HepG2 (cell line): ENCODE data around the gene NOS1AP. TPM values are rescaled to one million over a fixed set of nuclear protein-coding genes. Genes with fewer than 3 reads are reported as not detected.

Source experiments
- ATF7 ChIP-seq, 2 experiments: fragments of 450-650 bp in 1 of 2; sonication (generic) in 1 of 2; formaldehyde crosslinking in 1 of 2; IDR thresholded peaks; 2 replicates each; pipeline versions ENCODE4 v1.4.0 to v1.6.1; 2016 to 2020; ENCODE audit warnings: antibody characterized with exemption in 1 of 2, mild to moderate bottlenecking in 1 of 2, missing genetic modification reagents in 1 of 2
- BCL6 ChIP-seq: IDR thresholded peaks from 2 replicates; pipeline ENCODE4 v1.6.1; 2016; ENCODE audit warnings: missing genetic modification reagents, missing compliant biosample characterization
- EP300 ChIP-seq, 3 experiments: sonication (generic) in 1 of 3; formaldehyde crosslinking in 1 of 3; IDR thresholded peaks; 2 replicates each; pipeline versions ENCODE4 v1.5.1 to v1.6.1; 2011 to 2020; ENCODE audit warnings: low read depth in 2 of 3, low read length in 2 of 3, borderline replicate concordance in 1 of 3, improper control_type of control experiment in 1 of 3, mild to moderate bottlenecking in 1 of 3, missing genetic modification reagents in 1 of 3, moderate library complexity in 1 of 3
- FOXC1 ChIP-seq: sonication (generic); formaldehyde crosslinking; IDR thresholded peaks from 2 replicates; pipeline ENCODE4 v1.8.0; 2022; ENCODE audit warnings: mild to moderate bottlenecking, missing genetic modification reagents, borderline replicate concordance
- HMG20B ChIP-seq: conservative IDR thresholded peaks from 2 replicates; pipeline ENCODE4 v1.6.1; 2016; ENCODE audit warnings: missing genetic modification reagents, missing compliant biosample characterization
- HNF1A ChIP-seq, 2 experiments: sonication (generic) in 1 of 2; formaldehyde crosslinking in 1 of 2; IDR thresholded peaks; 2 replicates each; pipeline versions ENCODE4 v1.4.0 to v1.6.1; 2016 to 2020; ENCODE audit warnings: borderline replicate concordance in 1 of 2, low read depth in 1 of 2, mild to moderate bottlenecking in 1 of 2, missing genetic modification reagents in 1 of 2
- HOXA5 ChIP-seq: sonication (generic); formaldehyde crosslinking; IDR thresholded peaks from 2 replicates; pipeline ENCODE4 v1.4.0; 2020; ENCODE audit warnings: missing genetic modification reagents
- NFKBIZ ChIP-seq: IDR thresholded peaks from 2 replicates; pipeline ENCODE4 v1.6.1; 2018; ENCODE audit warnings: missing genetic modification reagents, missing compliant biosample characterization
- RXRB ChIP-seq: IDR thresholded peaks from 2 replicates; pipeline ENCODE4 v1.6.1; 2016; ENCODE audit warnings: borderline replicate concordance, missing genetic modification reagents, missing compliant biosample characterization
- ZBTB7B ChIP-seq: sonication (generic); formaldehyde crosslinking; IDR thresholded peaks from 2 replicates; pipeline ENCODE4 v1.4.0; 2020; ENCODE audit warnings: missing genetic modification reagents
- ZFP36L1 ChIP-seq: sonication (generic); formaldehyde crosslinking; IDR thresholded peaks from 2 replicates; pipeline ENCODE4 v1.8.0; 2022; ENCODE audit warnings: mild to moderate bottlenecking, missing genetic modification reagents, moderate library complexity
- ZNF12 ChIP-seq: sonication (generic); formaldehyde crosslinking; IDR thresholded peaks from 2 replicates; pipeline ENCODE4 v1.5.0; 2020; ENCODE audit warnings: missing genetic modification reagents
- ZNF276 ChIP-seq: sonication (generic); formaldehyde crosslinking; IDR thresholded peaks from 2 replicates; pipeline ENCODE4 v1.4.0; 2020; ENCODE audit warnings: mild to moderate bottlenecking, low read depth, missing genetic modification reagents
- ZNF569 ChIP-seq: sonication (generic); formaldehyde crosslinking; IDR thresholded peaks from 2 replicates; pipeline ENCODE4 v1.5.0; 2020; ENCODE audit warnings: mild to moderate bottlenecking, missing genetic modification reagents, moderate library complexity, borderline replicate concordance
- ZNF605 ChIP-seq: sonication (generic); formaldehyde crosslinking; IDR thresholded peaks from 2 replicates; pipeline ENCODE4 v1.8.0; 2022; ENCODE audit warnings: mild to moderate bottlenecking, missing genetic modification reagents
- ZNF780A ChIP-seq: sonication (generic); formaldehyde crosslinking; IDR thresholded peaks from 2 replicates; pipeline ENCODE4 v1.8.0; 2022; ENCODE audit warnings: mild to moderate bottlenecking, missing genetic modification reagents, moderate library complexity
- ZNF788 ChIP-seq: sonication (generic); formaldehyde crosslinking; IDR thresholded peaks from 2 replicates; pipeline ENCODE4 v1.5.0; 2020; ENCODE audit warnings: mild to moderate bottlenecking, missing genetic modification reagents, borderline replicate concordance
- ZSCAN25 ChIP-seq: sonication (generic); formaldehyde crosslinking; IDR thresholded peaks from 2 replicates; pipeline ENCODE4 v1.8.0; 2022; ENCODE audit warnings: mild to moderate bottlenecking, missing genetic modification reagents
- ZSCAN30 ChIP-seq: sonication (generic); formaldehyde crosslinking; IDR thresholded peaks from 2 replicates; pipeline ENCODE4 v1.5.0; 2020; ENCODE audit warnings: mild to moderate bottlenecking, missing genetic modification reagents
- polyA plus RNA-seq, 8 experiments: library from polyadenylated mRNA; depleted of rRNA in 3 of 8; stranded (reverse) in 7 of 8; unstranded in 1 of 8; fragments of >200 nt; fragmentation: Illumina TruSeq in 4 of 8; extraction: Trizol in 4 of 8; gene quantifications; 2 replicates each; pipeline versions ENCODE4 v1.2.1 to v1.2.3, GENCODE V29; 2011 to 2016; ENCODE audit warnings: low read depth in 4 of 8, missing spikeins in 1 of 8, mixed read lengths in 1 of 8; ENCODE audit not compliant: insufficient read depth in 1 of 8
- total RNA-seq, 5 experiments: library from RNA; depleted of rRNA; stranded (reverse); fragments of >200 nt; fragmentation: Illumina TruSeq; extraction: Trizol; gene quantifications; 2 replicates each; pipeline ENCODE4 v1.2.3, GENCODE V29; 2016; ENCODE audit warnings: low read depth in 1 of 5
- TF ChIP-seq, protein P1 (sequence below): sonication (generic); formaldehyde crosslinking; IDR thresholded peaks from 2 replicates; pipeline ENCODE4 v1.4.0; 2020; ENCODE audit warnings: missing genetic modification reagents

Gene NOS1AP
- total and polyA plus RNA-seq, 2 of the 13 experiments (the other 11 are each of a cell fraction or from before 2014, with no cell fraction given): 2.0 to 3.3 TPM

GRCh38 chr1:162091681-162092524 lies 22.4 kb downstream of the NOS1AP start (continued):
- TF ChIP-seq ZNF605 (CRISPR knock-in tag) (peak; percentile 64; the same call in 1 of the 2 replicates), ZNF12 (CRISPR knock-in tag) (peak; percentile 11; the same call in 1 of the 2 replicates), HMG20B (CRISPR knock-in tag) (peak; percentile 72), EP300 (IDR thresholded peaks at IDR 0.05; ENCODE audit: low read depth in 2 of 2, low read length in 2 of 2) (peak; percentile 53 to 94; a peak in 3 of 4 replicates), EP300 (CRISPR knock-in tag; IDR thresholded peaks at IDR 0.05; ENCODE audit: borderline replicate concordance) (peak; percentile 83; the same call in 1 of the 2 replicates), BCL6 (peak; percentile 90), HOXA5 (CRISPR knock-in tag) (peak; percentile 70; the same call in 1 of the 2 replicates), ZNF569 (CRISPR knock-in tag) (no peak), ZFP36L1 (peak; percentile 54; the same call in 1 of the 2 replicates), NFKBIZ (CRISPR knock-in tag) (peak; percentile 43; the same call in 1 of the 2 replicates), ZBTB7B (CRISPR knock-in tag) (peak; percentile 92), ZNF788 (CRISPR knock-in tag) (peak; percentile 73; the same call in 1 of the 2 replicates), ZNF780A (CRISPR knock-in tag) (no peak), ZSCAN30 (no peak), HNF1A (IDR thresholded peaks at IDR 0.05; ENCODE audit: low read depth) (peak; percentile 50), HNF1A (CRISPR knock-in tag; IDR thresholded peaks at IDR 0.05; ENCODE audit: borderline replicate concordance) (peak; percentile 83; the same call in 1 of the 2 replicates), FOXC1 (CRISPR knock-in tag) (0 out of 2 replicates have a peak, but pooled peaks have one; percentile 29), ATF7 (IDR thresholded peaks at IDR 0.05) (no peak), ATF7 (CRISPR knock-in tag; IDR thresholded peaks at IDR 0.05) (peak; percentile 49; the same call in 1 of the 2 replicates), ZSCAN25 (CRISPR knock-in tag) (no peak), ZNF276 (no peak), RXRB (CRISPR knock-in tag) (peak; percentile 94)
- TF ChIP-seq, protein P1, sequence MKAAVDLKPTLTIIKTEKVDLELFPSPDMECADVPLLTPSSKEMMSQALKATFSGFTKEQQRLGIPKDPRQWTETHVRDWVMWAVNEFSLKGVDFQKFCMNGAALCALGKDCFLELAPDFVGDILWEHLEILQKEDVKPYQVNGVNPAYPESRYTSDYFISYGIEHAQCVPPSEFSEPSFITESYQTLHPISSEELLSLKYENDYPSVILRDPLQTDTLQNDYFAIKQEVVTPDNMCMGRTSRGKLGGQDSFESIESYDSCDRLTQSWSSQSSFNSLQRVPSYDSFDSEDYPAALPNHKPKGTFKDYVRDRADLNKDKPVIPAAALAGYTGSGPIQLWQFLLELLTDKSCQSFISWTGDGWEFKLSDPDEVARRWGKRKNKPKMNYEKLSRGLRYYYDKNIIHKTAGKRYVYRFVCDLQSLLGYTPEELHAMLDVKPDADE (CRISPR knock-in tag): no peak
